Skeletal muscle cell (primary cell): ENCODE measurements around the gene MAML2.

Source experiments
- DNase-seq: peaks from one replicate; pipeline ENCODE4 v3.0.0-alpha.2; 2010; ENCODE audit warnings: low read depth
- H3K4me3 ChIP-seq: 2 replicates; pipeline ENCODE4 v1.5.1; 2011; ENCODE audit warnings: low read depth, mild to moderate bottlenecking, control low read depth, low read length, moderate library complexity

MAML2 gene

DNA sequence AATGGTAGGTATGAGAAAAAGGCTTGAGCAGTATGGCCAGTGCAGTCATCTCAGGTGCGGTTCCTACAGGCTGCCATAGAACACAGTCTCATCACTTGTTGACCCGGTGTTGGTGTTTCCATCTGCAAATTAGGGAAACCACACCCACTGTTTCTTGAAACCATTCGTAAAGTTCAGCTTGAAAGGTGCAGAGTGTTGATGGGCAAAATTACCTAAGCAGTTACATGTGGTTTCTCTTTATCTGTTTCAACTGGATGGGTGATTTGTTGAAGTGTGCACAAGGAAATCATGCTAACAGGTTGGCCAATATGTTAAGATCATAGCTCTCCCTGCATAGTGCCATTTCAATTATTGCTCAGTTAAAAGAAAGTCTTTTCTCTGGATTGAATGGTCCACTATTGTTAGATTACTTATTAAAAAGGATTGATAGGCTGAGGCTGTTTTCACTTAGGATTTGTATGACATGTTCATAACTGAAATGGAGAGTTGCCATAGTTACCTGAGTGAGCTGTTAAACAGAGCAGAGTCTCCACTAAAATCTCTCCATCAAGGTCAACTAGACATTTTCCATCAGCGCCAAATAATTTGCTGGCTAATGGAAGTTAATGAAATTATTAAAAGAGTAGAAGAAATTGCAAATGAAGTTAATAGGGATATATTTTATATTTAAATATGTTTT is 215.9 kb downstream of the MAML2 start:
- no peak for DNase-seq
- no peak overlapping the region for H3K4me3 ChIP-seq

DNA sequence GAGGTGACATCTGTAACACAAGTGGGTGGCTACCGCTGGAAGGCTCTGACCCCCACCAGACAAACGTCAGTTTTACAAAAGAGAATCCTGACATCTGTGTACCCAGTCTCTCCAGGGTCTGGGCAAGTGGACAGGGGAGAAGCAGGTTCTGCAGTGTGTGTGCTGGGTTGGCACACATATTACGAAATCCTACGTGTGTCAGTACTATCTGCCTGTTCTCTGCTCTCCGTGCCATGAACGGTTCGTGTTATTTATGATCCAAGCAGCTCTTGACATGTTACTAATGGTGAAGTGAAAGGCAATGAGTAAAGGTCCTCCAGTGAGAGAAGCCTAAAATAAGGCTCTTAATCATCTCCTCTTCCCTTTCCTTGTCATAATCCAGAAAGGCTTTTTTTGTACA is 217.6 kb downstream of the MAML2 start:
- H3K4me3 ChIP-seq = no peak overlapping the region
- DNase-seq = no peak

DNA sequence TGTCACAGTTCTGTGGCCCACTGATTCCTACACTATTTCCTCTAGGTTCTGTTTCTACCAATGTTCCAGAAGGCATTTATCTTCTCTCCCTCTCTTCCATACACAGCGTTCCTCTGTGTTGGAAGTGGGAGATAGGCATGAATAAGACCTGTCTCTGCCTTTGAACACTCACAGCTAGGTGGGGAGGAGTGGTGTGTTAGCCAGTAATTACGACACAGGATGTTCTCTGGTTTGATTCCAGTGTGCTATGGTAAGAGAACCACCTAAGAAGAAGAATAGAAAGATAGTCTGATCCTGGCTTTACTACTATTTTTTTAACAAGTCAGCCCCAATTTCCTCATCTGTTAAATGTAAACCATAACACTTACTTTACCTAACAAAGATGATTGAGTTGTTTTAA is 218.8 kb downstream of the MAML2 start:
- DNase-seq = no peak

DNA sequence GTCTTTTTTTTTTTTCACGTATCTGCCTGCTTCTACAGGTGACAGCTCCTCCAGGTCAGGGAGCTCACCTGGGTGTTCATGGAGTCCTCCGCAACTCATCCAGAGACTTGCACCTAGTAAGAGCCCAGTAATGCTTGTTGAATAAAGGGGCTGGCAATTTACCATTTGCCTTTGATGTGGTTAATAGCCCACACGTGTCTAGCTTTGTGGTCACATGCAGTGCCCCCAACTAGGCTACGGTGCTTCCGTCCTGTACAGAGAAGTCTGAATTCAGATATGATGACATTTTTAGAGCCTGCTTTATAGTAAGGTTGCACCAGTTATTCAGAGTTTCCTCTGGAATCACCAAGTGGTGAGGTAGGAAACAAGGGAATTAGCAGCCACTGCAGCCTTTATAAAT is 219.7 kb downstream of the MAML2 start:
- DNase-seq = no peak
- no peak overlapping the region for H3K4me3 ChIP-seq

More for the DNA sequence above, 218.8 kb downstream of the MAML2 start:
- no peak overlapping the region for H3K4me3 ChIP-seq

DNA sequence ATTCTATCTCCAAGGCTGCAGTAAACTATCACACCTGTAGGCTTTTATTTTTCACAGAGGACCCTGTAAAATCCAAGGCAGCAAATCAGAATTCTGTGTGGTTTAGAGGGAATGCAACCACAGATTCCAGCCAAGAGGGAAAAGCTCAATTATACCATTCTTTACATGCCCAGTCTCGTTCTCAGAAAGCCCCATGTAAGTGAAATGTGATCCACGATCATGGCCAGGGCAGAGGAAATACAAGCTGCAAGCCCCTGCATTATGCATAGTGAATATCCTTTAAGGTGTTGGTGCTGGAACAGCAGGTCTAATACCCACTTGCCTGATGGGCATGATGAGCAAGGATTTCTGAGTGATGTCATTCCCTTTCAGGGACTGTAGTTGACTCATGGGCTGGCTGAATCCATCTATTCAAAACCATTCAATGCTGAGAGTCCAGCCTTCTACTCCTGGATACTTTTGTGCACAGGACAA is 220.4 kb downstream of the MAML2 start:
- no peak for DNase-seq
- no peak overlapping the region for H3K4me3 ChIP-seq

DNA sequence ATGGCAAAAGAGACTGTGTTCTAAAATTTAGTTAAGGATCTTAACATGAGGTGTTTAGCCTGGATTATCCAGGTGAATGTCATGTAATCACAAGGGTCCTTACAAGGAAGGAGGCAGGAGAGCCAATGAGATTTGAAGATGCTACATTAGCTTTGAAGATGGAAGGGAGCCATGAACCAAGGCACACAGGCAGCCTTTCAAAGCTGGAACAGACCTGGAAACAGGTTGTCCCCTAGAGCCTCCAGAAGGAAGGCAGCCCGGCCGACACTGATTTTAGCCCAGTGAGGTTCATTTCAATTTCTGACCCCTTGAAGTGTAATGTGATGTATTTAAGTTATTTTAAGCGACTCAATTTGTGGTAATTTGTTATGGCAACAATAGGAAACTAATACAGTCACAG is 223.8 kb downstream of the MAML2 start:
- H3K4me3 ChIP-seq = no peak overlapping the region
- no peak for DNase-seq

DNA sequence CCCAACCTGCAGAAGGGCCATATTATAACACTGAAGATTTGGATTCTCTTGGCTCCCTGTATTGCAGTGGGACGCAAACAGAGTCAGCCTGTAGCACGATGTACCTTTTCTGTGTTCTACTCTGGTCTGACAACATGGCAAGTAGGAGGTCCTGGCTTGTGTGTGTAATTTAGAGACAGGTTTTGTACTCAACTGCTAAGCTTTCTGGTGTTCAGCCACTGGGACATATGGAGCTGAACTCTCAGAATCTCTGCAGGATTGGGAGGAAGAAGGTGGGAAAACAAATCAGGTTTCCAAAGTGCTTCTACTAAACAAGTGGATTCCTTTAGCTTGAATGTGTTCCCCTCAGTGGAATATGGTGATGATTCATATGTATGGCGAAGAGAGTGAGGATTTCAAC is 226.6 kb downstream of the MAML2 start:
- no peak for DNase-seq
- H3K4me3 ChIP-seq = no peak overlapping the region

GRCh38 chr11:96114178-96115064 is 228.6 kb downstream of the MAML2 start:
- DNase-seq = no peak
- no peak overlapping the region for H3K4me3 ChIP-seq

DNA sequence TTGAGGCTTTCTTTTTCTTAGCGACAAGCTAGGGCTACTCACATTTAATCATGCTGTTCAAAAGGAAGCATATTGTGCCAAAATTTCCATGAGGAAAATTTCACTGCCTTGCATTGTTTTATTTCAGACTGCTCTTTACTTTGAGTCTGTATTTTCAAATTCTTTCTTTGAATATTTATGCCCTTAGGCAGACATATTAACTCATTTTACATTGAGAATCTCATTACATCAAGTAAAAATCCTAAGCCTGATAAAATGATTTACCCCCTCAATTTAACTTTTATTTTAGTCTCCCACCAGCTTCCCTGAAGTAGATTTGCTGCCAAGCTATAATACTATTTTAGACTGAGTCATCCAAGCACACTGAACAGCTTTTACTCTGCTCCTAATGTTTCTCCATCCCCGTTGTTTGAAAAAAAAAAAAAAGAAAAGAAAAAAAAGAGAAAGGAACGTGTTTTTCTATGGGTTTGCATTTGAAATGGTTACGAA is 229.8 kb downstream of the MAML2 start:
- DNase-seq = no peak

GRCh38 chr11:96112192-96113128 is 230.5 kb downstream of the MAML2 start:
- DNase-seq = no peak
- no peak overlapping the region for H3K4me3 ChIP-seq

More for the DNA sequence above, 229.8 kb downstream of the MAML2 start:
- no peak overlapping the region for H3K4me3 ChIP-seq

GRCh38 chr11:96111308-96111707 is 231.7 kb downstream of the MAML2 start:
- no peak for DNase-seq
- no peak overlapping the region for H3K4me3 ChIP-seq

- no peak overlapping the region for H3K4me3 ChIP-seq
- DNase-seq = no peak
These were observed 232.7 kb downstream of the MAML2 start for GRCh38 chr11:96110302-96110701.

- no peak overlapping the region for H3K4me3 ChIP-seq
- no peak for DNase-seq
These were observed 233.5 kb downstream of the MAML2 start for GRCh38 chr11:96109331-96110030.

DNA sequence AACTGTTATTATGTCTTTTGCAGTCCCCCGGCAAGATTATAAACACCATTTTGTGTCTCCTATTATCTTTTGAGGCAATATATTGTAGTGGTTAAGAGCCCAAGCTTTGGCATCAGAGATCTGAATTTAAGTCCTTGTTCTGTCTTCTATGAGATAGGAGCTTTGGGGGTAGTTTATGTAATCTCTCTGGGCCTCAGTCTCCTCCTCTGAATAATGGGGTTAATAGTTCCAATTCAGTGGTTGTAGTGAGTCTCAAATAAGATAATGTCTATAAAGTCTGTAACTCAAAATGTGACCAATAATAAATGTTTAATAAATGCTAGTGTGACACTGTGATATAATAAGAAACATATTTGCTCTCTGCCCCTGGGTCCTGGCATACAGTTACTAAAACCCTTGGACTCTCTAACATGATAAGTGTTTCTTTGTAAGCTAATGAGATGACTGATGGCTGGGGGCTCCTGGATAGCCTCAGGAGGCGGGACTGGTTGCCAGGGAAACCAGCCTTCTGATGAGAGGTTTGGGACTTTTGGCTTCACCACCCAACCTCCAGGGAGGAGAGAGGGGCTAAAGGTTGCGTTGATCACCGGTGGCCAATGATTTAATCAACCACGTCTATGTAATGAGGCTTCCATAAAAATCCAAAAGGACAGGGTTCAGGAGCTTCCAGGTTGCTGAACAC is 235.7 kb downstream of the MAML2 start:
- H3K4me3 ChIP-seq = no peak overlapping the region
- no peak for DNase-seq

- no peak overlapping the region for H3K4me3 ChIP-seq
These were observed 236.3 kb downstream of the MAML2 start for GRCh38 chr11:96106645-96107044.

GRCh38 chr11:96105944-96106343 is 237.1 kb downstream of the MAML2 start:
- no peak for DNase-seq
- no peak overlapping the region for H3K4me3 ChIP-seq

More at GRCh38 chr11:96106645-96107044, 236.3 kb downstream of the MAML2 start:
- no peak for DNase-seq

GRCh38 chr11:96105197-96105895 is 237.6 kb downstream of the MAML2 start:
- H3K4me3 ChIP-seq = no peak overlapping the region
- no peak for DNase-seq

DNA sequence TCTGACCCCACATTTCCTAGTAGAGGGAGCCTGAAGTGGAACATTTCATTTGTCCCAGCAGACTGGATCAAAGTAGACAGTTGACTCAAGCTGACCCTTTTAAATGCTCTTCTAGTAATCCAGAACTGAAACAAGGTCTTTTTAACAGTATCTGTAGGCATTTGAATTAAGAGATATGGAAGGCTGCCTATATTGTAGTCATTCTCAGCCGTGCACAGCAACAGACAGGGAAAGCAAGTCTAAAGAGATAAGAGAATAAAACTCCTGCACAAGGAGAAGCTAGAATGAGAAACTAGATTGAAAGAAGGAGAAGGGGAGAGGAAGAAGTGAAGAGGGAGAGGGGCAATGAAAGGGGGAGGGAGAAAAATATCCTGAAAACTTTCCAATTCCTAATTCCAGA is 238.5 kb downstream of the MAML2 start:
- DNase-seq = no peak
- H3K4me3 ChIP-seq = no peak overlapping the region
